Endothelial cell of umbilical vein (primary cell): ENCODE data around the gene AGMO. TPM values are rescaled to one million over a fixed set of nuclear protein-coding genes. Genes with fewer than 3 reads are reported as not detected.

ENCODE experiments used
- BruUV-seq: library from RNA; stranded (reverse); fragments of 400-500 nt; replicated peaks from 2 replicates; lab custom pipeline; 2021; lab: Mats Ljungman, UMichigan
- CTCF ChIA-PET: fragments of 300-600, 350-600 bp; sonication (Branson Sonifier 250); formaldehyde crosslinking; loops from one replicate; lab custom pipeline; 2021; ENCODE audit warnings: antibody characterized with exemption, inconsistent platforms; lab: Charles Lee
- POLR2A ChIA-PET: fragments of 300-600, 350-600 bp; sonication (Branson Sonifier 250); formaldehyde crosslinking; loops from one replicate; lab custom pipeline; 2021; ENCODE audit warnings: antibody characterized with exemption, inconsistent platforms; lab: Charles Lee
- DNase-seq: peaks from one replicate; pipeline ENCODE4 v3.0.0-alpha.2; 2011; ENCODE audit warnings: low read depth, low spot score
- FAIRE-seq: peaks from 2 replicates; lab custom pipeline; 2011; peaks lifted over from hg19 to GRCh38; lab: Jason Lieb, UNC
- H2AFZ ChIP-seq: 2 replicates; pipeline ENCODE4 v1.6.0; 2012; ENCODE audit warnings: low read depth, low read length, control low read depth, inconsistent platforms
- H3K27ac ChIP-seq: 2 replicates; pipeline ENCODE4 v1.5.1; 2011; ENCODE audit warnings: low read depth, mild to moderate bottlenecking, control low read depth, low read length, moderate library complexity; ENCODE audit not compliant: insufficient read depth
- H3K27me3 ChIP-seq, 2 experiments: 2 replicates each; pipeline versions ENCODE4 v1.6.0 to v1.6.1; 2011; ENCODE audit warnings: low read length in 2 of 2, mixed read lengths in 1 of 2; ENCODE audit not compliant: control insufficient read depth in 2 of 2, insufficient read depth in 2 of 2
- H3K36me3 ChIP-seq, 2 experiments: 2 replicates in 1 of 2; 3 replicates in 1 of 2; pipeline ENCODE4 v1.5.1; 2011; ENCODE audit warnings: low read length in 2 of 2, mild to moderate bottlenecking in 1 of 2, moderate library complexity in 1 of 2; ENCODE audit not compliant: control insufficient read depth in 2 of 2, insufficient read depth in 2 of 2; ENCODE audit errors: extremely low read depth in 1 of 2
- H3K4me1 ChIP-seq: 3 replicates; pipeline ENCODE4 v1.5.1; 2011; ENCODE audit warnings: mild to moderate bottlenecking, low read length; ENCODE audit not compliant: control insufficient read depth, insufficient read depth; ENCODE audit errors: extremely low read depth
- H3K4me2 ChIP-seq: 2 replicates; pipeline ENCODE4 v1.6.1; 2011; ENCODE audit warnings: low read length, control low read depth, mixed read lengths; ENCODE audit not compliant: insufficient read depth
- H3K4me3 ChIP-seq, 3 experiments: fragments of 200-600 bp in 1 of 3; sonication (generic), shearing (Covaris generic) in 1 of 3; replicated peaks in 1 of 3; 2 replicates each; pipeline ENCODE4 v1.5.1; 2011 to 2016; ENCODE audit warnings: control low read depth in 3 of 3, low read length in 3 of 3, mild to moderate bottlenecking in 2 of 3, inconsistent platforms in 1 of 3, low read depth in 1 of 3, moderate library complexity in 1 of 3; ENCODE audit not compliant: insufficient read depth in 1 of 3
- H3K79me2 ChIP-seq: 2 replicates; pipeline ENCODE4 v1.6.0; 2012; ENCODE audit warnings: low read length, inconsistent platforms; ENCODE audit not compliant: control insufficient read depth, insufficient read depth
- H3K9ac ChIP-seq: replicated peaks from 2 replicates; pipeline ENCODE3; 2011; ENCODE audit warnings: low read length, control low read depth; ENCODE audit not compliant: insufficient read depth; ENCODE audit errors: extremely low read depth
- H3K9me1 ChIP-seq: replicated peaks from 3 replicates; pipeline ENCODE4 v1.6.0; 2011; ENCODE audit warnings: mild to moderate bottlenecking, low read length; ENCODE audit not compliant: control insufficient read depth, insufficient read depth; ENCODE audit errors: extremely low read depth
- H3K9me3 ChIP-seq: replicated peaks from 2 replicates; pipeline ENCODE4 v1.5.1; 2012; ENCODE audit warnings: low read length, inconsistent platforms; ENCODE audit not compliant: control insufficient read depth, insufficient read depth
- H4K20me1 ChIP-seq: replicated peaks from 2 replicates; pipeline ENCODE3; 2011; ENCODE audit warnings: mild to moderate bottlenecking, low read length; ENCODE audit not compliant: control insufficient read depth, insufficient read depth; ENCODE audit errors: extremely low read depth
- CTCF ChIP-seq, 2 donors: IDR thresholded peaks; 1 replicate in 1 of 2; 2 replicates in 1 of 2; pipeline ENCODE4 v1.5.1; 2011; ENCODE audit warnings: low read length in 2 of 2, mild to moderate bottlenecking in 2 of 2, moderate library complexity in 2 of 2, control low read depth in 1 of 2, inconsistent platforms in 1 of 2, low read depth in 1 of 2; ENCODE audit not compliant: insufficient read depth in 1 of 2; ENCODE audit errors: extremely low read depth in 1 of 2
- JUN ChIP-seq: IDR thresholded peaks from 2 replicates; pipeline ENCODE4 v1.6.1; 2011; ENCODE audit warnings: borderline replicate concordance, low read depth; ENCODE audit not compliant: insufficient read length, insufficient read depth
- dilution Hi-C: fragments of 300-500 bp; cut with MboI; formaldehyde crosslinking; loops from one replicate; pipeline ENCODE4 v1.15.0; 2019; ENCODE audit warnings: low sequenced_read_pairs; ENCODE audit not compliant: extremely low pct_ligation_motif_present
- intact Hi-C: fragments of 100-400 bp; cut with micrococcal nuclease; formaldehyde crosslinking; loops from one replicate; pipeline ENCODE4 v1.10.0; 2022
- polyA plus RNA-seq, 4 experiments: library from polyadenylated mRNA; depleted of rRNA in 3 of 4; stranded (reverse) in 3 of 4; unstranded in 1 of 4; fragments of >200 nt; gene quantifications; 2 replicates each; pipeline versions ENCODE4 v1.2.1 to v1.2.3, GENCODE V29; 2011 to 2012; ENCODE audit warnings: missing spikeins in 1 of 4
- total RNA-seq: library from RNA; stranded (reverse); gene quantifications from 2 replicates; pipeline ENCODE4 v1.2.3, GENCODE V29; 2021

AGMO gene
- total and polyA plus RNA-seq, 2 donors (not counting 3 experiments of a cell fraction or from before 2014, with no cell fraction given), result 0.23 to 0.40 TPM

- no peaks in the 10 kb centered on the region for H3K36me3 ChIP-seq
- FAIRE-seq (peak; percentile 69), DNase-seq (peak; percentile 86)
- no peaks in the 10 kb centered on the region for H3K27me3 ChIP-seq
- H2AFZ ChIP-seq, result no peak overlapping the region
- intact Hi-C loops (no loop called here), dilution Hi-C loops (no loop called here)
- no peaks in the 10 kb centered on the region for H3K9me1 ChIP-seq
- no peaks in the 10 kb centered on the region for H4K20me1 ChIP-seq
- peaks cover 7% of the 10 kb centered on the region for H3K4me1 ChIP-seq
- BruUV-seq, result no TSS peak
- CTCF ChIA-PET, result no interaction called here
- H3K9me3 ChIP-seq, result no peaks in the 10 kb centered on the region
- no peak overlapping the region for H3K4me3 ChIP-seq
- no peaks in the 10 kb centered on the region for H3K79me2 ChIP-seq
- no peak overlapping the region for H3K9ac ChIP-seq
- H3K27ac ChIP-seq, result no peak overlapping the region
- peak; percentile 45 for TF ChIP-seq JUN
- no peak for TF ChIP-seq CTCF (IDR thresholded peaks at IDR 0.05; ENCODE audit: extremely low read depth in 1 of 2, insufficient read depth in 1 of 2, low read depth in 1 of 2, low read length in 2 of 2)
- H3K4me2 ChIP-seq, result no peak overlapping the region
- POLR2A ChIA-PET, result no interaction called here
These were observed 403.5 kb downstream of the AGMO start for GRCh38 chr7:15158141-15158810.

Other genes with a start within 250 kb of the AGMO start
- 45.1 and 47.8 TPM in 2 replicates for gene MEOX2, start 124.7 kb upstream of the AGMO start, total RNA-seq
- gene MEOX2, start 124.7 kb upstream of the AGMO start, polyA plus RNA-seq, result 10.2 and 11.6 TPM in 2 replicates